T-helper 2 cell (primary cell): Measurements from ENCODE around the gene UHRF1.

Experiments
- DNase-seq, 5 experiments: peaks; one replicate each; pipeline versions ENCODE4 v3.0.0 to v3.0.0-alpha.2; 2012 to 2022

The UHRF1 gene

DNA sequence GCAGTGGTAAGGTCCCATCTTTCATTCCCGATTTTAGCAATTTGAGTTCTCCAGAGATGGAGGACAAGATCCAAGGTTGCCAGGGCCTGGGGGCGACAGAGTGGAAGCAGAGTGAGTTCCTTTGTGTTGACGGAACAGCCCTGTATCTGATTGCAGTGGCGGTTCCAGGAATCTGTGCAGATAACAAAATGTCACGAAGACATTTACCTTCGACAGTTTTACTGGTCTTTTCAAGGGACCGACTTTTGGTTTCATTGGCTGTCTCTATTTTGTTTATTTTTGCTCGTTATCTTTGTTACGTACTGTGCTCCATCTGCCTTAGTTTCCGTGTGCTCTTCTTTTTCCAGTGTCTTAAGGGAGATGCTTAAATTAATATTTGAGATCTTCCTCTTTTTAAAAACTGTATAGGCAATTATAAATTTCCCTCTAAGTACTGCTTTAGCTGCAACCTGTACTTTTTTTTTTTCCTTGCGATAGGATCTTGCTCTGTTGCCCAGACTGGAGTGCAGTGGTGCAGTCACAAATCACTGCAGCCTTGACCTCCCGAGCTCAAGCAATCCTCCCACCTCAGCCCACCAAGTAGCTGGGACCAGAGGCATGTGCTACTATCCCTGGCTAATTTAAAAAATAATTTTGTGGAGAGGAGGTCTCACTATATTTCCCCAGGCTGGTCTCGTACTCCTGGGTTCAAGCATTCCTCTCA lies 82.8 kb downstream of the UHRF1 start:
- no peak for DNase-seq

DNA sequence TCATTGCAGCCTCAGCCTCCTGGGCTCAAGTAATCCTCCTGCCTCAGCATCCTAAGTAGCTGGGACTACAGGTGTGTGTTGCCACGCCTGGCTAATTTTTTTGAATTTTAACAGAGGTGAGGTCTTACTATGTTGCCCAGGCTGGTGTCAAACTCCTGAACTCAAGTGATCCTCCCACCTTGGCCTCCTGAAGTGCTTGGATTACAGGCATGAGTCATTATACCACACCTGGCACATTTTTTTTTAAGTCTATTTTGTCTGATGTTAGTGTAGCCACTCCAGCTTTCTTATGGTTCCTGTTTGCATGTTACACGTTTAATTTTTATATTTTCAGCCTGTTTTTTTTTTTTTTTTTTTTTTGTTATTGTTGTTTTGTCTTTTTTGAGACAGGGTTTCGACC lies 84.4 kb downstream of the UHRF1 start:
- no peak for DNase-seq

DNA sequence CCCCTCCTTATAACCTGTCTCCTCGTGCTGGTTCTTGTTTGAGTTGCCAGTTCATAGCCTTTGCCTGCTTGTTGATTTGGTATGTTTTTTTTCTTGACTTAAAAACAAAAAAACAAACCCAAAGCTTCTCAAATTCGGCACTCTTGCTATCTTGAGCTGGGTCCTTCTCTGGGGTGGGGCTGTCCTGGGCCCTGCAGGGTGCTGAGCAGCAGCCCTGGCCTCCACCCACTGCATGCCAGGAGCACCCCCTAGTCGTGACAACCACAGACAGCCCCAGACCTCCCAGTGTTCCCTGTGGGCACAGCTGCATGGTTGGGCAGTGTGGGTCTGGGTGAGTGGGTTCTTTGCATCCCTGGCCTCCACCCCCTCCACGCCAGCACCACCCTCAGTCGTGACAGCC lies 87.4 kb downstream of the UHRF1 start:
- DNase-seq = no peak

DNA sequence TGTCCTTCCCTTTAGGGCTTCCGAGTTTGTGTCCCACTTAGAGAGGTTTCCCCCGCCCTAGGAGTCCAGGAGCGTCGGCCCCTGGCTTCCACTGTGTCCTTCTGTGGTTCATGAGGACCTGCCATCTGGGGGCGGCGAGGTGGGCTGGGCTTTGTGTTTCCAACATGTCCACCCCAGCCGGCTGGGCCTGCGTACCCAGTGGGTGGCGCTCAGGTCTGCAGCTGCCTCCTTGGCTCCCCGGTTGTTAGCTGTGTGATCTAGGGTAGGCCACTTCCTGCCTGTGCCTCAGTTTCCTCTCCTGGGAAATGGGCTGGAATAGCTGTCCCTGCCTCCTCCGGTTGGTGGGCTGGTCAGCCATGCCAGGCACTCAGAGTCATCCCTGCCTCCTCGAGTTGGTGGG lies 88.0 kb downstream of the UHRF1 start:
- no peak for DNase-seq

- DNase-seq = no peak
Measured at GRCh38 chr19:5000120-5000611, 90.9 kb downstream of the UHRF1 start.

GRCh38 chr19:5001615-5002014 lies 92.3 kb downstream of the UHRF1 start:
- peak in 2 of 5 experiments; percentile 8 to 39 for DNase-seq

- DNase-seq = no peak
Measured at GRCh38 chr19:5002143-5002542, 92.8 kb downstream of the UHRF1 start.

DNA sequence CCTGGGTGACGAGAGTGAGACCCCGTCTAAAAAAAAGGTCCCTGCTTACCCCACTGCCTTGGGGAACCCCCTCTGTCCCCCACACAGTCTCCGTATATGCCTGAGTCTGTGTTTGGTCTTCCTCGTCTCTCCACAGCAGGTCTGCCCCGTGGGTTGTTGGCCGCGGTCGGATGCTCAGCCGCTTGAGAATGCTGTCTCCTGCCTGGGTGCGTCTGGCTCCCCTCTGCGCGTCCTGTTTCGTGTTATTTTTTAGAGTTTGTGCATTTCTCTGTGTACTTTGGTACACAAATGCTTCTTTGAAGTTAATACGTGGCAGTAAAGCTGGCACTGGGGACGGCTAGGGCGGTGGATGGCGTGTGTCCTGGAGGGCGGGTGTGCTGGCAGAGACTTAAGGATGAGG lies 94.5 kb downstream of the UHRF1 start:
- DNase-seq = no peak

DNA sequence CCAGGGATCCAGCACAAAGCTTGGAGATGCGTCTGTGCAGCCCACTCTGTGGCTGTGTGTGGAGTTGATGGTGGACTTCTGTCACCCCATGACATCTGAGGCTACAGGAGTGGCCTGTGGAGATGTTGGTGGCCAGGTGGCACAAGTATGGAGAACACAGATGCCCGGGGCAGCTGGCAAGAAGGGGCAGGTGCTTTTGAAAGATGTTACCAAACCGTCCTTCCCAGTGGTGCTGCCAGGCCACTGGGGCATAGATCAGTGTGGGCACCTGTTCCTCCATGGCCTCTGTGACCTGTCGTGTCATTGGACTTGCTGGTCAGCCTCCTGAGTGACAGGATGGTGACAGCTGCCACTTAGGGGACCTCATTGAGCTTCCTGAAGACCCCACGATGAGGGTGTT lies 95.8 kb downstream of the UHRF1 start:
- DNase-seq = no peak

DNA sequence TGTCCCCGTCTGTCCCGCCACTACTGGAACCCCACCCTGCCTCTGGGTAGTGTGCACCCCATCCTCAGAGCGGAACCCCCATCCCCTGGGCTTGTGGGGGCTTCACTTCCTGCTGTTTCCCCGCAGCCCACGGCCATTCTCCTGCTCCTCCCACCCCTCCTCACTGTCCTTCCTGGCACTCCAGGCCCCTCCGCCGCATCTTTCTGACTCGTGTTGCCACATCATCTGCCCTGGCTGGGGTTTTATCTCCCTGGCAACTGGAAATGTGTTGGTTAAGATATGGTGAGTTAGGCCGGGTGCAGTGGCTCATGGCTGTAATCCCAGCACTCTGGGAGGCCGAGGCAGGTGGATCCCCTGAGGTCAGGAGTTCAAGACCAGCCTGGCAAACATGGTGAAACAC lies 96.9 kb downstream of the UHRF1 start:
- no peak for DNase-seq

- DNase-seq = no peak
Measured at GRCh38 chr19:5006821-5007220, 97.5 kb downstream of the UHRF1 start.
